GM18519 (cell line): ENCODE results near the gene MYH7B.

Experiments
- ATAC-seq: cut with Tn5 transposase; IDR thresholded peaks from one replicate; pipeline ENCODE4 v1.9.1; 2021; ENCODE audit warnings: mild to moderate bottlenecking, moderate library complexity; ENCODE audit not compliant: unreplicated experiment, low FRiP score

Gene MYH7B

GRCh38 chr20:34989118-34989517, 33.5 kb downstream of the MYH7B start:
- no peak for ATAC-seq

GRCh38 chr20:34989670-34990069, 34.0 kb downstream of the MYH7B start:
- no peak for ATAC-seq

DNA sequence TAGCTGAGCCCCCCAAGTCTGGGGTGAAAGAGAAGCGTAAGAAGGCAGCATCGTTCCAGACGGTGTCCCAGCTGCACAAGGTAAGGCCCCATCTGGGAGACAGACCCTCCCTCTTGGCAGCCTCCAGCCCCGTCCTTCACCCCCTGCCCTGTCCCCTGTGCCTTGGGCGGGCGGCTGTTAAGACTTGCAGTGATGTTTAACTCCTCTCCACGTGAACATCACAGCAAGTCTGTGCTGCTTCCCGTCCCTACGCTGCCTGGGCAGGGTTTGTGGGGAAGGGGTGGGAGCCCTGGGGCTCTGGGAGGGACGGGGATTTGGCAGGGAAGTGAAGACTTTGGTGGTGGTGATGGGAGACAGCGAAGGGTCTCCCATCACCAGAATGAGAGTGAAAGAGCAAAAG, 34.6 kb downstream of the MYH7B start:
- ATAC-seq = no peak

- no peak for ATAC-seq
Observed at GRCh38 chr20:34990661-34991214, 35.1 kb downstream of the MYH7B start.

DNA sequence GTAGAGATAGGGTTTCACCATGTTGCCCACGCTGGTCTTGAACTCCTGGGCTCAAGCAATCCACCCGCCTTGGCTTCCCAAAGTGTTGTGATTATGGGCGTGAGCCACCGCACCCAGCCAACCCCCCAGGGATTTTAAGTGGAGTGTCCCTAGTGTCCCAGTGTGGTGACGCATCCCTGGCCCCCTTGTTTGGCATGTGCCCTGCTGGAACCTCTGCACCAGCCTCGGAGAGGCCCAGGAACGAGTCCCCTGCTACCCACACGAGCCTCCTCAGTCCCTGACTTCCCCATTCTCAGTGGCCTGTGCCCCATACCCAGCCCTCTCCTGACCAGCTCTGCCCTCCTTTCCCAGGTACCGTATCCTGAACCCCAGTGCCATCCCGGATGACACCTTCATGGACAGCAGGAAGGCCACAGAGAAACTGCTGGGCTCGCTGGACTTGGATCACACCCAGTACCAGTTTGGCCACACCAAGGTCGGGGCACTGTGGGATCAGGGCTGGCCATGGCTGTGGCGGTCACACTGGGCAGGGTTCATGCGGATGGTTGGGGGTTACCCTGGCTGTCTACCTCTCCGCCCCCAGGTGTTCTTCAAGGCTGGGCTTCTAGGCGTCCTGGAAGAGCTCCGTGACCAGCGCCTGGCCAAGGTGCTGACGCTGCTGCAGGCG, 37.2 kb downstream of the MYH7B start:
- ATAC-seq = no peak

DNA sequence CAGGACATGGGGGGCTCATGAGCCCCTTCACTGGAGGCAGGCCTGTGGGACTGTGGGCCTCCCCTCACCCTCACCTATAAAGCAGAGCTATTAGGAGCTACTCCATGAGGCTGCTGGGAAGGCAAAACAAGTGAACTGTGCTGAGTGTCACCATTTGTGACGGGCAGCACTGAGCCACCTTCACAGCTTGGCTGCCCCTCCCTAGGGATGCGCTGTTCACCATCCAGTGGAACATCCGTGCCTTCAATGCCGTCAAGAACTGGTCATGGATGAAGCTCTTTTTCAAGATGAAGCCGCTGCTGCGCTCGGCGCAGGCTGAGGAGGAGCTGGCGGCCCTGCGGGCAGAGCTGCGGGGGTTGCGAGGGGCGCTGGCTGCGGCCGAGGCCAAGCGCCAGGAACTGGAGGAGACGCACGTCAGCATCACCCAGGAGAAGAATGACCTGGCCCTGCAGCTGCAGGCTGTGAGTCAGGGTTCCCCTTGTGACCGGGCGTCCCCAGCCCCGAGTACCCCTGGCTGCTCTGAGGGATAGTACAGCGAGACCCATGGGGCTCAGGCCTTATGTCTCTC, 38.4 kb downstream of the MYH7B start:
- no peak for ATAC-seq

GRCh38 chr20:34994509-34995131, 39.0 kb downstream of the MYH7B start:
- no peak for ATAC-seq

- ATAC-seq = no peak
Observed at GRCh38 chr20:34995192-34995591, 39.5 kb downstream of the MYH7B start.

DNA sequence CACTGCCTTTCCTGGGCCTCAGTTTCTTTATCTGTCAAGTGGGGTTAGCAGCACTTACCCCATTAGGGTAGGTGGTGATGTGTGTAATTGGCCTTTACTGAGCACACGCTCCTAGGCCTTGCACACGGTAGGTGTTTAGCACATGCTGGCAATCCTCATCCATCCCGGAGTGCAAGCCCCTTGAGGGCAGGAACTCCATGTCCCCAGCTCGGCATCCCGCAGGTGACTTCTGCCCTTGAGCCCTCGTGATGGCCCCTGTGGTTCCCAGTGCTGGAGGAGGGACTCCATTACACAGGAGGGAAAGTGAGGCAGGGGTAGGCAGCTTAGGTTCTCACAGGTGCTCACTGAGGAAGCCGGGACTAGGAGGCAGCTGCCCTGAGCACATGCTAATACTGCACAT, 40.0 kb downstream of the MYH7B start:
- ATAC-seq = no peak

GRCh38 chr20:34996243-34997028, 40.8 kb downstream of the MYH7B start:
- no peak for ATAC-seq

- ATAC-seq = no peak
Observed at GRCh38 chr20:34997131-34997561, 41.5 kb downstream of the MYH7B start.

DNA sequence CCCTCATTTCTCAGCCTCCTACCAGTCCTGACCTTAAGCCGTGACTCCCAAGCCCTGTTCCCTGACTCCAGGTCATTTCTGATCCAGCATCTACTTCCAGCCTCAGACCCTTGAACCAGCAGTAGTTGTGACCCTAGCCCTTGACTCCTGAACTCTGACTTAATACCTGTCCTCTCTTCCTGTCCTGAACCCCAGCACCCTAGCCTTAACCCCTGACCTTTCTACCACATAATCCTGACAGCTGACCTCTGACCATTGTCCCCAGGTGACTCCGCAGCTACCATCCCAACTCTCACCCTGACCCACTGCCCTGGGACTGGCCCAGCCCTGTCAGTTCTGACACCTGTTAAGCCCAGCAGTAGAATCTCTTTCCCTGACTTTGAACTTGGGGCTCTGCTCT, 42.1 kb downstream of the MYH7B start:
- ATAC-seq = no peak

DNA sequence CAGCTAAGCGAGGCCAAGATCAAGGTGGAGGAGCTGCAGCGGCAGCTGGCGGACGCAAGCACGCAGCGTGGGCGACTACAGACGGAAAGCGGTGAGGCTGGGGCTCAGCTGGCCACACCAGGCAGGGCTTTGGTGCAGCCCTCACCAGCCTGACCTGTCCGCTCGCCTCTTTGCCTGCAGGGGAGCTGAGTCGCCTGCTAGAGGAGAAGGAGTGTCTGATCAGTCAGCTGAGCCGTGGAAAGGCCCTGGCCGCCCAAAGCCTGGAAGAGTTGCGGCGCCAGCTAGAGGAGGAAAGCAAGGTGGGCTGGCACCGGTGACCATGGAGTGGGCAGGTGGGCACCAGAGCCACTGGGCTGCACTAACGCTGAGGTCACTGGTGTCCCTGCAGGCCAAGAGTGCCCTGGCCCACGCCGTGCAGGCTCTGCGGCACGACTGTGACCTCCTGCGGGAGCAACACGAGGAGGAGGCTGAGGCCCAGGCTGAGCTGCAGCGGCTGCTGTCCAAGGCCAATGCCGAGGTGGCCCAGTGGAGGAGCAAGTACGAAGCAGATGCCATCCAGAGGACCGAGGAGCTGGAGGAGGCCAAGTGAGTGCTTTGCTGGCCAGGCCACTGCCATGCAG, 42.8 kb downstream of the MYH7B start:
- no peak for ATAC-seq

GRCh38 chr20:34999021-34999451, 43.4 kb downstream of the MYH7B start:
- ATAC-seq = no peak

- ATAC-seq = no peak
Observed at GRCh38 chr20:34999782-35000181, 44.1 kb downstream of the MYH7B start.

DNA sequence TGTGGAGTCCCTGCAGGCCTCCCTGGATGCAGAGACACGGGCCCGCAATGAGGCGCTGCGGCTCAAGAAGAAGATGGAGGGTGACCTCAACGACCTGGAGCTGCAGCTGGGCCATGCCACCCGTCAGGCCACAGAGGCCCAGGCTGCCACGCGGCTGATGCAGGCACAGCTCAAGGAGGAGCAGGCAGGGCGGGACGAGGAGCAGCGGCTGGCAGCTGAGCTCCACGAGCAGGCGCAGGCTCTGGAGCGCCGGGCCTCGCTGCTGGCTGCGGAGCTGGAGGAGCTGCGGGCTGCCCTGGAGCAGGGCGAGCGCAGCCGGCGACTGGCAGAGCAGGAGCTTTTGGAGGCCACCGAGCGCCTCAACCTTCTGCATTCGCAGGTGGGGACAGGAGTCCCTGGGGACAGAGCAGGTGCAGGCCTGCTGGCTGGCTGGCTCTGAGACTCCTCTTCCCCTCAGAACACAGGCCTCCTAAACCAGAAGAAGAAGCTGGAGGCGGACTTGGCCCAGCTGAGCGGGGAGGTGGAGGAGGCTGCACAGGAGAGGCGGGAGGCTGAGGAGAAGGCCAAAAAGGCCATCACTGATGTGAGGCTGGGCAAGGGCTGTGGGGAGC, 44.7 kb downstream of the MYH7B start:
- no peak for ATAC-seq

DNA sequence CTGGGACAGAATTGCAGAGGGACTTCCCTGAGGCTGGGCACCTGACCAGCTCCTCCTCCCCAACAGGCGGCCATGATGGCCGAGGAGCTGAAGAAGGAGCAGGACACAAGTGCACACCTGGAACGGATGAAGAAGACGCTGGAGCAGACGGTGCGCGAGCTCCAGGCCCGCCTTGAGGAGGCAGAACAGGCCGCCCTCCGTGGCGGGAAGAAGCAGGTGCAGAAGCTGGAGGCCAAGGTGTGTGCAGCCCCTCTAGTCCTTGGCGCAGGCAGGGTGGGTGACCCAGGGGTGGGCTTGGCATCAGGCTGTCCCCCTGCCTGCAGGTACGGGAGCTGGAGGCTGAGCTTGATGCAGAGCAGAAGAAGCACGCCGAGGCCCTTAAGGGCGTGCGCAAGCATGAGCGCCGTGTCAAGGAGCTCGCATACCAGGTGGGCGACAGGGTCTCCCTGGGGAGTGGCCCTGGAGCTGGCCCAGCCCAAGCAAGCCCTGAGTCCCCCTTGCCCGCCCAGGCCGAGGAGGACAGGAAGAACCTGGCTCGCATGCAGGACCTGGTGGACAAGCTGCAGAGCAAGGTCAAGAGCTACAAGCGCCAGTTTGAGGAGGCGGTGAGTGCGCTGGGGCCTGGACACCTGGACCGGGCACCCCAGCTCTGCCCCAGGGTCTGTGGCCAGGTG, 45.4 kb downstream of the MYH7B start:
- ATAC-seq = no peak

GRCh38 chr20:35001596-35002362, 46.1 kb downstream of the MYH7B start:
- no peak for ATAC-seq
